Right lobe of liver (tissue), 4 donors: ENCODE measurements around the gene IQCN.

Source experiments
- CTCF ChIP-seq, 4 donors: fragments of 200-600 bp in 3 of 4; fragments of 450-650 bp in 1 of 4; IDR thresholded peaks; one replicate each; pipeline versions ENCODE4 v1.5.1 to v1.8.0; 2016 to 2022; ENCODE audit warnings: antibody characterized with exemption in 4 of 4, mild to moderate bottlenecking in 2 of 4
- POLR2A ChIP-seq: fragments of 450-650 bp; IDR thresholded peaks from one replicate; pipeline ENCODE4 v1.6.1; 2017; ENCODE audit warnings: antibody characterized with exemption, mild to moderate bottlenecking
- donor health status: DM: no; HTN: no; CAD: no.
- donor health status: DM: no; HTN: no; CAD: no.
- donor health status: DM: no; HTN: yes; CAD: no.

- TF ChIP-seq CTCF (IDR thresholded peaks at IDR 0.05) (no peak), POLR2A (no peak)
Observed at GRCh38 chr19:18312092-18312534, 37.9 kb upstream of the IQCN start.
